ENCODE data around the gene YPEL5.

DNA sequence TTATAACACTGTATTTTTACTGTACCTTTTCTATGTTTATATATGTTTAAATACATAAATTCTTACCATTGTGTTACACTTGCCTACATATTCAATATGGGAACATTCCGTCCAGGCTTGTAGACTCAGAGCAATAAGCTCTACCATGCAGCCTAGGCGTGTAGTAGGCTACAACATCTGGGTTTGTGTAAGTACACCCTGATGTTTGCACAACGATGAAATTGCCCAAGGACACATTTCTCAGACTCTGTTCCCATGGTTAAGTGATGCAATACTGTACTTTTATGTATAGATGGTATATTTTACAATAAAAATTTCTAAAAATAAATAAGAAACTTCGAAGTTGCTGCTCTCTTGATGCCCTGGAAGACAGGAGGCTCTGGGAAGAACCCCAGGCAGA, 38.4 kb downstream of the YPEL5 start:
- TF ChIP-seq, protein P1, sequence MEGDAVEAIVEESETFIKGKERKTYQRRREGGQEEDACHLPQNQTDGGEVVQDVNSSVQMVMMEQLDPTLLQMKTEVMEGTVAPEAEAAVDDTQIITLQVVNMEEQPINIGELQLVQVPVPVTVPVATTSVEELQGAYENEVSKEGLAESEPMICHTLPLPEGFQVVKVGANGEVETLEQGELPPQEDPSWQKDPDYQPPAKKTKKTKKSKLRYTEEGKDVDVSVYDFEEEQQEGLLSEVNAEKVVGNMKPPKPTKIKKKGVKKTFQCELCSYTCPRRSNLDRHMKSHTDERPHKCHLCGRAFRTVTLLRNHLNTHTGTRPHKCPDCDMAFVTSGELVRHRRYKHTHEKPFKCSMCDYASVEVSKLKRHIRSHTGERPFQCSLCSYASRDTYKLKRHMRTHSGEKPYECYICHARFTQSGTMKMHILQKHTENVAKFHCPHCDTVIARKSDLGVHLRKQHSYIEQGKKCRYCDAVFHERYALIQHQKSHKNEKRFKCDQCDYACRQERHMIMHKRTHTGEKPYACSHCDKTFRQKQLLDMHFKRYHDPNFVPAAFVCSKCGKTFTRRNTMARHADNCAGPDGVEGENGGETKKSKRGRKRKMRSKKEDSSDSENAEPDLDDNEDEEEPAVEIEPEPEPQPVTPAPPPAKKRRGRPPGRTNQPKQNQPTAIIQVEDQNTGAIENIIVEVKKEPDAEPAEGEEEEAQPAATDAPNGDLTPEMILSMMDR (IDR thresholded peaks at IDR 0.05): no peak
- TF ChIP-seq POLR2A (IDR thresholded peaks at IDR 0.05): no peak
